Cerebellar nuclear complex (tissue), 1 donor: ENCODE results near the gene CABP7.
A peak's percentile ranks its signal among the peaks of the same experiment; 100 is the strongest.
"Not testable (repeated sequence)": the region's sequence is repeated elsewhere in the genome, so short reads cannot be mapped to it uniquely, and the experiment has no call there.

Experiments used
- DNase-seq, 2 experiments: peaks; one replicate each; lab custom pipeline; 2025; lab: John Stamatoyannopoulos, UW

The CABP7 gene

GRCh38 chr22:29750029-29750428, 30.2 kb downstream of the CABP7 start:
- DNase-seq = no peak

- no peak for DNase-seq
Measured at GRCh38 chr22:29750559-29751538, 31.0 kb downstream of the CABP7 start.

DNA sequence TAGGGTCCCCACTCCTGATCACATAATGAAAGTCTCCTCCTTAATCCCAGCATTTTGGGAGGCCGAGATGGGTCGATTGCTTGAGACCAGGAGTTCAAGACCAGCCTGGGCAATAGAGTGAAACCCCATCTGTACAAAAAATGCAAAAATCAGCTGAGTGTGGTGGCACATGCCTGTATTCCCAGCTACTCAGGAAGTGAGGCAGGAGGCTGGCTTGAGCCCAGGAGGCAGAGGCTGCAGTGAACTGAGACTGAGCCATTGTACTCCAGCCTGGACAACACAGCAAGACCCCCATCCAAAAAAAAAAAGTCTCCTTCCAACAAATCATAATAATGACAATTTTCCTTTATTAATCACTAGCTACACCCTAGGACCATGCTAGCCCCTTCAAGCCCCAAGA, 31.9 kb downstream of the CABP7 start:
- DNase-seq = no peak

DNA sequence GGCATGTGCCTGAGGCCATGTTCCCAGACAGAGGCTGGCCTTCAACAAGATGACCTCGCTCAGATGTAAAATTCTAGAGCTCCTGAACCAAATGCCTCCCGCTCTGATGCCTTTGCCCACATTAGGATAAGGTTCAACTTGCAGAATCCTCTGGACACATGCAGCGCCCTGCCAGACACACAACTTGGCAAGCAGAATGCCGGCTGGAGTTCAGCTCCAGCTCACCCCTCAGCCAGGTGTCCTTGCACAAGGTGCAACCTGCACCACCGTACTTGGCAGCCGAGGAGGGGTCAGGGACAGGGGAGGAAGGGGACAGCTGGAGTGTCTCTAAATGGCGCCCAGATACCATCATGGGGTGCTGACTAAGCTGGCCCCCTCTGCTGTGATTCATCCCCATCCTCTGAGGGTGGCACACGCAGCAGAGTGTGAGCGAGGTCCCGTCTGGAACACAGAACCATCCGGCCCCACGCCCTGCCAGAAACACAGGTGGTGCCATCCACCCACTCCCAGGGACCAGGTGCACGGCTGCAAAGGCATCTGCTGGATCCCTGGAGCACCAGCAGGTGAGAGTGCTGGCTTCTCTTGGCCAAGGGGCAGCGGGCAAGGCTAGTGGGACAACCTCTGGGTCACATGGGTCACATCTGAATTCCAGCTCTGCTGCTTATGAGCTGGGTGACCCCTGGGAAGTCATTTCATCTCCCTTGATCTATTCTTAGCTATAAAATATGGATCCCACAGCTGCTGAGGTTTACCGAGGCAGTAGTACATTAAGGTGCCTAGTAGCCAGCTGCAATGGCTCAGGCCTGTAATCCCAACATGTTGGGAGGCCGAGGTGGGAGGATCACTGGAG, 34.2 kb downstream of the CABP7 start:
- no peak for DNase-seq

DNA sequence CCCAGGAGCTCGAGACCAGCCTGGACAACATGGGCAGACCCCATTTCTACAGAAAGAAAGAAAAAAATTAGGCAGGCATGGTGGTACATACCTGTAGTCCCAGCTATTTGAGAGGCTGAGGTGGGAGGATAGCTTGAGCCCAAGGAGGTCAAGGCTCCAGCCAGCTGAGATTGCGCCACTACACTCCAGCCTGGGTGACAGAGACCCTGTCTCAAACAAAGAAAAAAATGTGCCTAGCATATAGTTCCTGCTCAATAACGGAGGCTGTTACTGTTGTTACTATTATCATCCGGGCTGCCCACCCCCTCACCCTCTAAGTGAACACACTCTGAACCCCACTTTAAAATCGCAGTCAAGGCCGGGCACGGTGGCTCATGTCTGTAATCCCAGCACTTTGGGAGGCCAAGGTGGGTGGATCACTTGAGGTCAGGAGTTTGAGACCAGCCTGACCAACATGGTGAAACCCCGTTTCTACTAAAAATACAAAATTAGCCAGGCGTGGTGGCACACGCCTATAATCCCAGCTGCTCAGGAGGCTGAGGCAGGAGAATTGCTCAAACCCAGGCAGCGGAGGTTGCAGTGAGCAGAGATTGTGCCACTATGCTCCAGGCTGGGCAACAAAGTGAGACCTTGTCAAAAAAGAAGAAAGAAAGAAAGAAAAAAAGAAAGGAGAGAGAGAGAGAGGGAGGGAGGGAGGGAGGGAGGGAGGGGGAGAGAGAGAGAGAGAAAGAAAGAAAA, 35.0 kb downstream of the CABP7 start:
- not testable (repeated sequence) for DNase-seq

- peak in 1 of 2 experiments; percentile 7 for DNase-seq
Measured at GRCh38 chr22:29755889-29756288, 36.1 kb downstream of the CABP7 start.

- DNase-seq = no peak
Measured at GRCh38 chr22:29756341-29756740, 36.5 kb downstream of the CABP7 start.

DNA sequence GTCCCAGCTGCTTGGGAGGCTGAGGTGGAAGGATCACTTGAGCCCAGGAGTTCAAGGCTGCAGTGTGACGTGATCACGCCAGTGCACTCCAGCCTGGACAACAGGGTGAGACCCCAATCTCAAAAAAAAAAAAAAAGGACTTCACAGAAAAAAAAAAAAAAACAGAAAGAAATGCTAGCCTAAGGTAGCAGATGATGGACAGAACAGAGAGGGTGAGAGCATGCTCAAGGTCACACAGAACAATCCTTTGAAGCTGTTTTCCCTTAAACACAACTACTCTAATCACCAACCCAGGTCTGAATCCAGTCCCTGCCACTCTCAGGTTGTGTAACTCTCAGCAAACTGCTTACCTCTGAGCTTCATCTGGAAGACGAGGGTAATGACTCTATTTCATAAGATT, 37.3 kb downstream of the CABP7 start:
- DNase-seq = no peak

- DNase-seq = no peak
Measured at GRCh38 chr22:29758068-29758622, 38.3 kb downstream of the CABP7 start.

- DNase-seq = no peak
Measured at GRCh38 chr22:29758959-29759358, 39.2 kb downstream of the CABP7 start.

GRCh38 chr22:29762263-29762662, 42.5 kb downstream of the CABP7 start:
- DNase-seq = no peak

- no peak for DNase-seq
Measured at GRCh38 chr22:29765905-29766631, 46.3 kb downstream of the CABP7 start.

- DNase-seq = peak; percentile 67 to 94
Measured at GRCh38 chr22:29766632-29767170, 46.9 kb downstream of the CABP7 start, which contains the start of gene ZMAT5. TSS of gene ZMAT5 (minus strand) at chr22:29767007. CDS start at chr22:29748544, 18,463 bp downstream.

DNA sequence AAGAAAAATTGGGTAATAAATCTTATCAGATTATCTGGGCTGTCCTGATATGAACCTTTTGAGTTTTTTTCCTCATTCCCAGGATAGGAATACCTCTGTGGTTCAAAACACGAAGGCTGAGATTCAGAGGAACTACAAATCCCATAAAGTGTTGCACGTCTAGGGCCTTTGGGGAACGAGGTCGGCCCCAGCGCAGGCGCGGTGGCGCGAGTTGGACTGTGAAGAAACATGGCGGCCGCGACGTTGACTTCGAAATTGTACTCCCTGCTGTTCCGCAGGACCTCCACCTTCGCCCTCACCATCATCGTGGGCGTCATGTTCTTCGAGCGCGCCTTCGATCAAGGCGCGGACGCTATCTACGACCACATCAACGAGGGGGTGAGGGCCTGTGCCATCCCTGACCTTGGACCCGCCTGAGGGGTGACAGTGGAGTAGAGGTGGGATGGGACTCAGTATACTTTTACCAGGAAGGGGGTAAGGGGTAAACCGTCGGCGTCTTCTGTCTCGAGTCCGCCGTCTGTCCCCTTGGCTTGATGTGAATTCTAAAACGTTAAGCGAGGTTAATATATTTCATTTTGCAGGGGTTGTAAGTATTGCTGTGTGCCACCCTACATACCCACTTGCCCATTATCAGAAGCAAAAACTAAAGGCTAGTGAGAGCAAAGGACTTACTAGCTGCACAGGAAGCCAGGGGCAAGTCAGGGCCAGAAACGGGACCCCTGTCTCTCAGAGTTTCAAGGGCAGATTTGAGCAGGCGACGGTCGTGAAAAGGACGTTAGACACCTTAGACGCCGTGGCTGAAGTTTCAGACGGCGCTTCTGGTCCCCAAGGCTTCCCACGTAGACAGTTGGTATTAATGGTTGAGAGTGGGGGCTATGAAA, 47.6 kb downstream of the CABP7 start, which contains the start of gene UQCR10:
Gene UQCR10, plus strand, starts transcription at position 199 of the 881 bp plus-strand sequence. Its CDS starts 30 bp downstream, at position 229.
- peak in 1 of 2 experiments; percentile 89 for DNase-seq

- no peak for DNase-seq
Measured at GRCh38 chr22:29768052-29768693, 48.4 kb downstream of the CABP7 start.

GRCh38 chr22:29769723-29770321, 50.0 kb downstream of the CABP7 start:
- no peak for DNase-seq

DNA sequence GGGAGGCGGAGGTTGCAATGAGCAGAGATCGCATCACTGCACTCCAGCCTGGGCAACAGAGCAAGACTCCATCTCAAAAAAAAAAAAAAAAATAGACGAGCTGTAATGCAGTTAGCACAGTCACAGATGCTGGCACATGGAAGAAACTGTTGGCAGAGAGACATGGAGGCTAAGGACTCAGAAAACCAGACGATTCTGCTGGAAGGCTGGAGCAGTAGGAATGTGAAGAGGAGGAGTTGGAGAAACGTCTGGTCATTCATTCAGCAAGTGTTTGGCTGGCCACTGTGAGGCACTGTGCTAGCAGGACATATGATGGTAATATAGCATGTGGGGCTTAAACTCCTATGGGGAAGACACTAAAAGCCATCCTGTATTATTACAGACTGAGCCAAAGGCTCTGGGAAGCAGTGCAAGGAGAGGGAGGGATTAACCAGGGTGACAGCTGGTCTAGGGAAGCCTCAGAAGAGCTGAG, 52.4 kb downstream of the CABP7 start:
- DNase-seq = no peak

GRCh38 chr22:29773233-29773632, 53.4 kb downstream of the CABP7 start:
- no peak for DNase-seq
